ENCODE data around the gene MED16. TPM values are rescaled to one million over a fixed set of nuclear protein-coding genes. Genes with fewer than 3 reads are reported as not detected.
"Not testable (repeated sequence)": the region's sequence is repeated elsewhere in the genome, so short reads cannot be mapped to it uniquely, and the experiment has no call there.

MED16 gene
- total RNA-seq, 1 donor from 2014 or later, result 57.1 TPM

GRCh38 chr19:855142-855541 lies 37.8 kb downstream of the MED16 start:
- DNase-seq (ENCODE audit: extremely low read depth, low read depth, low spot score), result no peak

GRCh38 chr19:854549-854948 lies 38.4 kb downstream of the MED16 start:
- no peak for DNase-seq (ENCODE audit: extremely low read depth, low read depth, low spot score)

- not testable (repeated sequence) for DNase-seq (ENCODE audit: extremely low read depth, low read depth, low spot score)
Observed at GRCh38 chr19:853614-854220, 39.3 kb downstream of the MED16 start.

- DNase-seq (ENCODE audit: extremely low read depth, low read depth, low spot score), result no peak
Observed at GRCh38 chr19:853014-853585, 39.9 kb downstream of the MED16 start.

GRCh38 chr19:852136-853013 lies 40.6 kb downstream of the MED16 start, which contains the start of gene ELANE:
ELANE (plus strand) TSS chr19:852303; CDS start chr19:852329, 26 bp downstream.
- no peak for DNase-seq (ENCODE audit: extremely low read depth, low read depth, low spot score)

GRCh38 chr19:850979-851335 lies 42.0 kb downstream of the MED16 start:
- no peak for DNase-seq (ENCODE audit: extremely low read depth, low read depth, low spot score)

GRCh38 chr19:850221-850978 lies 42.6 kb downstream of the MED16 start:
- DNase-seq (ENCODE audit: extremely low read depth, low read depth, low spot score), result no peak

GRCh38 chr19:849195-849594 lies 43.8 kb downstream of the MED16 start:
- not testable (repeated sequence) for DNase-seq (ENCODE audit: extremely low read depth, low read depth, low spot score)

GRCh38 chr19:848386-848921 lies 44.5 kb downstream of the MED16 start:
- DNase-seq (ENCODE audit: extremely low read depth, low read depth, low spot score), result no peak

GRCh38 chr19:845707-846521 lies 47.1 kb downstream of the MED16 start:
- DNase-seq (ENCODE audit: extremely low read depth, low read depth, low spot score), result no peak

- DNase-seq (ENCODE audit: extremely low read depth, low read depth, low spot score), result no peak
Observed at GRCh38 chr19:844546-844971, 48.4 kb downstream of the MED16 start.

- no peak for DNase-seq (ENCODE audit: extremely low read depth, low read depth, low spot score)
Observed at GRCh38 chr19:843836-844545, 49.0 kb downstream of the MED16 start.

- no peak for DNase-seq (ENCODE audit: extremely low read depth, low read depth, low spot score)
Observed at GRCh38 chr19:843180-843835, 49.7 kb downstream of the MED16 start.

GRCh38 chr19:842802-843179 lies 50.2 kb downstream of the MED16 start:
- DNase-seq (ENCODE audit: extremely low read depth, low read depth, low spot score), result not testable (repeated sequence)

GRCh38 chr19:840519-841206 lies 52.3 kb downstream of the MED16 start, which contains the start of gene PRTN3:
PRTN3 (plus strand) TSS chr19:840999; CDS start chr19:841009, 10 bp downstream.
- no peak for DNase-seq (ENCODE audit: extremely low read depth, low read depth, low spot score)

- no peak for DNase-seq (ENCODE audit: extremely low read depth, low read depth, low spot score)
Observed at GRCh38 chr19:835210-835810, 57.7 kb downstream of the MED16 start.

- DNase-seq (ENCODE audit: extremely low read depth, low read depth, low spot score), result no peak
Observed at GRCh38 chr19:834216-834615, 58.8 kb downstream of the MED16 start.

Data from glomerular endothelial cell (primary cell).